ENCODE data around the gene GIGYF2.
"Not testable (repeated sequence)": the region's sequence is repeated elsewhere in the genome, so short reads cannot be mapped to it uniquely, and the experiment has no call there.

The GIGYF2 gene

GRCh38 chr2:232691117-232691516 lies 6.0 kb upstream of the GIGYF2 start:
- not testable (repeated sequence) for H3K79me2 ChIP-seq (ENCODE audit: control insufficient read depth, insufficient read depth, low read length); H3K79me1 ChIP-seq (ENCODE audit: low read length); H3K4me1 ChIP-seq (ENCODE audit: control insufficient read depth, low read depth, low read length); H3K4me2 ChIP-seq (ENCODE audit: low read length); H2BK120ac ChIP-seq (ENCODE audit: low read depth, low read length); H3K4ac ChIP-seq (ENCODE audit: low read depth, low read length); H3K18ac ChIP-seq (ENCODE audit: low read length); H3K27ac ChIP-seq (ENCODE audit: low read depth, low read length); H2AK5ac ChIP-seq (ENCODE audit: low read length); H3K4me3 ChIP-seq (ENCODE audit: low read length); H3K56ac ChIP-seq (ENCODE audit: low read length); H3K9ac ChIP-seq (ENCODE audit: low read length); H3K27me3 ChIP-seq (ENCODE audit: insufficient read depth, low read length, poor library complexity); H3K23ac ChIP-seq (ENCODE audit: low read length); H3K36me3 ChIP-seq (ENCODE audit: control insufficient read depth, insufficient read depth, low read length); H2BK15ac ChIP-seq (replicated peaks; ENCODE audit: low read depth); H2BK5ac ChIP-seq (ENCODE audit: low read length); H4K5ac ChIP-seq (ENCODE audit: low read length); DNase-seq; H4K8ac ChIP-seq (ENCODE audit: low read depth, low read length)
- whole genome bisulfite sequencing (ENCODE audit: extremely low coverage, insufficient coverage, low lambda C conversion rate) = no CpG with 5 or more reads among the region's 13 CpGs

GRCh38 chr2:232693344-232693743 lies 3.8 kb upstream of the GIGYF2 start:
- H4K5ac ChIP-seq (ENCODE audit: low read length) = no peak overlapping the region
- H3K56ac ChIP-seq (ENCODE audit: low read length) = no peak overlapping the region
- no peak overlapping the region for H2BK120ac ChIP-seq (ENCODE audit: low read depth, low read length)
- H3K4me2 ChIP-seq (ENCODE audit: low read length) = no peak overlapping the region
- H3K4me3 ChIP-seq (ENCODE audit: low read length) = no peak overlapping the region
- H3K27me3 ChIP-seq (ENCODE audit: insufficient read depth, low read length, poor library complexity) = no peaks in the 10 kb centered on the region
- H3K27ac ChIP-seq (ENCODE audit: low read depth, low read length) = no peak overlapping the region
- no peak overlapping the region for H2BK5ac ChIP-seq (ENCODE audit: low read length)
- no peak overlapping the region for H3K4ac ChIP-seq (ENCODE audit: low read depth, low read length)
- no peak overlapping the region for H3K9ac ChIP-seq (ENCODE audit: low read length)
- H3K23ac ChIP-seq (ENCODE audit: low read length) = no peak overlapping the region
- H4K8ac ChIP-seq (ENCODE audit: low read depth, low read length) = no peak overlapping the region
- no peak overlapping the region for H2AK5ac ChIP-seq (ENCODE audit: low read length)
- no peak for DNase-seq
- no peak overlapping the region for H3K18ac ChIP-seq (ENCODE audit: low read length)
- no peaks in the 10 kb centered on the region for H3K4me1 ChIP-seq (ENCODE audit: control insufficient read depth, low read depth, low read length)
- WGBS (ENCODE audit: extremely low coverage, insufficient coverage, low lambda C conversion rate) = no CpG with 5 or more reads among the region's 4 CpGs
- peaks cover 9% of the 10 kb centered on the region for H3K79me2 ChIP-seq (ENCODE audit: control insufficient read depth, insufficient read depth, low read length)
- H3K79me1 ChIP-seq (ENCODE audit: low read length) = peaks cover 1% of the 10 kb centered on the region
- no peak overlapping the region for H2BK15ac ChIP-seq (replicated peaks; ENCODE audit: low read depth)
- no peaks in the 10 kb centered on the region for H3K36me3 ChIP-seq (ENCODE audit: control insufficient read depth, insufficient read depth, low read length)

- H3K79me2 ChIP-seq (ENCODE audit: control insufficient read depth, insufficient read depth, low read length) = peaks cover 33% of the 10 kb centered on the region
- H3K4me3 ChIP-seq (ENCODE audit: low read length) = no peak overlapping the region
- H3K56ac ChIP-seq (ENCODE audit: low read length) = peak overlapping the region; percentile 75
- H3K4ac ChIP-seq (ENCODE audit: low read depth, low read length) = no peak overlapping the region
- no peaks in the 10 kb centered on the region for H3K36me3 ChIP-seq (ENCODE audit: control insufficient read depth, insufficient read depth, low read length)
- H4K5ac ChIP-seq (ENCODE audit: low read length) = peak overlapping the region; percentile 1
- H3K9ac ChIP-seq (ENCODE audit: low read length) = peak overlapping the region; percentile 68
- H2BK5ac ChIP-seq (ENCODE audit: low read length) = no peak overlapping the region
- no peaks in the 10 kb centered on the region for H3K27me3 ChIP-seq (ENCODE audit: insufficient read depth, low read length, poor library complexity)
- no peak overlapping the region for H2BK120ac ChIP-seq (ENCODE audit: low read depth, low read length)
- H3K79me1 ChIP-seq (ENCODE audit: low read length) = peaks cover 6% of the 10 kb centered on the region
- H4K8ac ChIP-seq (ENCODE audit: low read depth, low read length) = peak overlapping the region; percentile 87
- no peak overlapping the region for H3K23ac ChIP-seq (ENCODE audit: low read length)
- no peak overlapping the region for H2BK15ac ChIP-seq (replicated peaks; ENCODE audit: low read depth)
- DNase-seq = no peak
- H3K4me2 ChIP-seq (ENCODE audit: low read length) = no peak overlapping the region
- WGBS (ENCODE audit: extremely low coverage, insufficient coverage, low lambda C conversion rate) = no CpG with 5 or more reads among the region's 10 CpGs
- peaks cover 7% of the 10 kb centered on the region for H3K4me1 ChIP-seq (ENCODE audit: control insufficient read depth, low read depth, low read length)
- no peak overlapping the region for H3K27ac ChIP-seq (ENCODE audit: low read depth, low read length)
- H3K18ac ChIP-seq (ENCODE audit: low read length) = peak overlapping the region; percentile 71
- H2AK5ac ChIP-seq (ENCODE audit: low read length) = no peak overlapping the region
Measured at GRCh38 chr2:232696609-232697058, 497 bp upstream of the GIGYF2 start.

- Histone ChIP-seq H2BK120ac (ENCODE audit: low read depth, low read length) (no peak overlapping the region), H3K4ac (ENCODE audit: low read depth, low read length) (no peak overlapping the region), H3K4me3 (ENCODE audit: low read length) (peak overlapping the region; percentile 87), H3K4me1 (ENCODE audit: control insufficient read depth, low read depth, low read length) (peaks cover 7% of the 10 kb centered on the region), H4K5ac (ENCODE audit: low read length) (no peak overlapping the region), H3K36me3 (ENCODE audit: control insufficient read depth, insufficient read depth, low read length) (no peaks in the 10 kb centered on the region), H3K18ac (ENCODE audit: low read length) (peak overlapping the region; percentile 78), H3K79me2 (ENCODE audit: control insufficient read depth, insufficient read depth, low read length) (peaks cover 40% of the 10 kb centered on the region), H3K23ac (ENCODE audit: low read length) (peak overlapping the region; percentile 98), H3K4me2 (ENCODE audit: low read length) (peak overlapping the region; percentile 93), H2BK5ac (ENCODE audit: low read length) (no peak overlapping the region), H2AK5ac (ENCODE audit: low read length) (no peak overlapping the region), H2BK15ac (replicated peaks; ENCODE audit: low read depth) (no peak overlapping the region), H4K8ac (ENCODE audit: low read depth, low read length) (no peak overlapping the region), H3K27me3 (ENCODE audit: insufficient read depth, low read length, poor library complexity) (no peaks in the 10 kb centered on the region), H3K9ac (ENCODE audit: low read length) (peak overlapping the region; percentile 97), H3K56ac (ENCODE audit: low read length) (peak overlapping the region; percentile 98), H3K79me1 (ENCODE audit: low read length) (peaks cover 6% of the 10 kb centered on the region), H3K27ac (ENCODE audit: low read depth, low read length) (peak overlapping the region; percentile 13)
- WGBS (ENCODE audit: extremely low coverage, insufficient coverage, low lambda C conversion rate) = no CpG with 5 or more reads among the region's 11 CpGs
- no peak for DNase-seq
Measured at GRCh38 chr2:232697807-232698110, 628 bp downstream of the GIGYF2 start.

- Histone ChIP-seq H3K27ac (ENCODE audit: low read depth, low read length) (no peak overlapping the region), H2AK5ac (ENCODE audit: low read length) (no peak overlapping the region), H3K56ac (ENCODE audit: low read length) (peak overlapping the region; percentile 66), H3K79me2 (ENCODE audit: control insufficient read depth, insufficient read depth, low read length) (peaks cover 42% of the 10 kb centered on the region), H3K18ac (ENCODE audit: low read length) (no peak overlapping the region), H3K36me3 (ENCODE audit: control insufficient read depth, insufficient read depth, low read length) (no peaks in the 10 kb centered on the region), H2BK120ac (ENCODE audit: low read depth, low read length) (no peak overlapping the region), H4K5ac (ENCODE audit: low read length) (no peak overlapping the region), H2BK15ac (replicated peaks; ENCODE audit: low read depth) (no peak overlapping the region), H3K4me1 (ENCODE audit: control insufficient read depth, low read depth, low read length) (peaks cover 7% of the 10 kb centered on the region), H3K79me1 (ENCODE audit: low read length) (peaks cover 8% of the 10 kb centered on the region), H4K8ac (ENCODE audit: low read depth, low read length) (no peak overlapping the region), H3K27me3 (ENCODE audit: insufficient read depth, low read length, poor library complexity) (no peaks in the 10 kb centered on the region), H3K4me2 (ENCODE audit: low read length) (peak overlapping the region; percentile 49), H2BK5ac (ENCODE audit: low read length) (no peak overlapping the region), H3K4me3 (ENCODE audit: low read length) (no peak overlapping the region), H3K23ac (ENCODE audit: low read length) (no peak overlapping the region), H3K4ac (ENCODE audit: low read depth, low read length) (no peak overlapping the region), H3K9ac (ENCODE audit: low read length) (peak overlapping the region; percentile 63)
- no peak for DNase-seq
- WGBS (ENCODE audit: extremely low coverage, insufficient coverage, low lambda C conversion rate) = 100% methylated on average over 1 of the region's 4 CpGs
Measured at GRCh38 chr2:232698556-232699091, 1.5 kb downstream of the GIGYF2 start.

GRCh38 chr2:232699110-232699509 lies 2.0 kb downstream of the GIGYF2 start:
- Histone ChIP-seq H3K56ac (ENCODE audit: low read length) (peak overlapping the region; percentile 58), H3K18ac (ENCODE audit: low read length) (no peak overlapping the region), H3K4ac (ENCODE audit: low read depth, low read length) (no peak overlapping the region), H4K5ac (ENCODE audit: low read length) (no peak overlapping the region), H3K79me2 (ENCODE audit: control insufficient read depth, insufficient read depth, low read length) (peaks cover 47% of the 10 kb centered on the region), H2BK5ac (ENCODE audit: low read length) (no peak overlapping the region), H4K8ac (ENCODE audit: low read depth, low read length) (no peak overlapping the region), H3K9ac (ENCODE audit: low read length) (peak overlapping the region; percentile 63), H3K36me3 (ENCODE audit: control insufficient read depth, insufficient read depth, low read length) (no peaks in the 10 kb centered on the region), H2BK120ac (ENCODE audit: low read depth, low read length) (no peak overlapping the region), H3K23ac (ENCODE audit: low read length) (no peak overlapping the region), H3K4me2 (ENCODE audit: low read length) (peak overlapping the region; percentile 22), H3K4me1 (ENCODE audit: control insufficient read depth, low read depth, low read length) (peaks cover 7% of the 10 kb centered on the region), H2AK5ac (ENCODE audit: low read length) (no peak overlapping the region), H2BK15ac (replicated peaks; ENCODE audit: low read depth) (no peak overlapping the region), H3K27me3 (ENCODE audit: insufficient read depth, low read length, poor library complexity) (no peaks in the 10 kb centered on the region), H3K4me3 (ENCODE audit: low read length) (no peak overlapping the region), H3K27ac (ENCODE audit: low read depth, low read length) (no peak overlapping the region), H3K79me1 (ENCODE audit: low read length) (peaks cover 12% of the 10 kb centered on the region)
- peak; percentile 46 for DNase-seq
- no CpG with 5 or more reads among the region's 2 CpGs for WGBS (ENCODE audit: extremely low coverage, insufficient coverage, low lambda C conversion rate)
